H1 (cell line): ENCODE results near the gene TMC6. TPM values are rescaled to one million over a fixed set of nuclear protein-coding genes. Genes with fewer than 3 reads are reported as not detected.

ENCODE experiments used
- CTCF ChIA-PET: fragments of 300-600 bp; sonication (Branson Sonifier 250); formaldehyde crosslinking; loops from one replicate; lab custom pipeline; 2021; ENCODE audit not compliant: partially characterized antibody; lab: Charles Lee
- POLR2A ChIA-PET: fragments of 300-600 bp; sonication (Branson Sonifier 250); formaldehyde crosslinking; loops from one replicate; lab custom pipeline; 2021; ENCODE audit warnings: inconsistent platforms; ENCODE audit not compliant: partially characterized antibody; lab: Charles Lee
- DNase-seq, 2 experiments: peaks; one replicate each; pipeline versions ENCODE4 v3.0.0 to v3.0.0-alpha.2; 2010 to 2022; ENCODE audit warnings: low spot score in 2 of 2, low read depth in 1 of 2, mixed read lengths in 1 of 2
- FAIRE-seq: peaks from 2 replicates; lab custom pipeline; 2011; peaks lifted over from hg19 to GRCh38; lab: Jason Lieb, UNC
- H2AFZ ChIP-seq: 2 replicates; pipeline ENCODE4 v1.8.1; 2012; ENCODE audit warnings: low read length, inconsistent platforms
- H2AK5ac ChIP-seq: 2 replicates; pipeline ENCODE4 v1.6.1; 2013; ENCODE audit warnings: low read depth, low read length
- H2BK120ac ChIP-seq: replicated peaks from 2 replicates; pipeline ENCODE3; 2013; ENCODE audit warnings: low read depth, low read length, inconsistent platforms
- H2BK12ac ChIP-seq: 2 replicates; pipeline ENCODE4 v1.6.1; 2013; ENCODE audit warnings: low read depth, low read length
- H2BK15ac ChIP-seq: 2 replicates; pipeline ENCODE4 v1.6.1; 2013; ENCODE audit warnings: low read length
- H2BK20ac ChIP-seq: 2 replicates; pipeline ENCODE4 v1.6.1; 2013; ENCODE audit warnings: low read length
- H2BK5ac ChIP-seq: 2 replicates; pipeline ENCODE4 v1.6.1; 2013; ENCODE audit warnings: low read depth, low read length
- H3K14ac ChIP-seq: 2 replicates; pipeline ENCODE4 v1.6.1; 2013; ENCODE audit warnings: inconsistent platforms; ENCODE audit not compliant: insufficient read length
- H3K18ac ChIP-seq: 2 replicates; pipeline ENCODE4 v1.6.1; 2013; ENCODE audit warnings: low read length; ENCODE audit errors: extremely low read depth
- H3K23ac ChIP-seq: 2 replicates; pipeline ENCODE4 v1.6.1; 2013; ENCODE audit warnings: inconsistent platforms; ENCODE audit not compliant: insufficient read length
- H3K23me2 ChIP-seq: 2 replicates; pipeline ENCODE4 v1.6.1; 2013; ENCODE audit warnings: low read depth, low read length
- H3K27ac ChIP-seq: 2 replicates; pipeline ENCODE4 v1.6.1; 2011; ENCODE audit warnings: low read depth, low read length, inconsistent platforms
- H3K27me3 ChIP-seq, 4 experiments: replicated peaks in 1 of 4; 1 replicate in 1 of 4; 2 replicates in 3 of 4; pipeline versions ENCODE4 v1.6.1 to v1.8.1; 2011 to 2013; ENCODE audit warnings: low read length in 3 of 4, mild to moderate bottlenecking in 3 of 4, inconsistent platforms in 2 of 4, mixed read lengths in 2 of 4, moderate library complexity in 1 of 4; ENCODE audit not compliant: control insufficient read depth in 3 of 4, insufficient read depth in 3 of 4; ENCODE audit errors: extremely low read depth in 1 of 4
- H3K36me3 ChIP-seq, 4 experiments: 2 replicates each; pipeline versions ENCODE4 v1.6.1 to v1.8.1; 2011 to 2013; ENCODE audit warnings: mild to moderate bottlenecking in 4 of 4, low read length in 3 of 4, moderate library complexity in 2 of 4, control low read depth in 1 of 4, inconsistent platforms in 1 of 4; ENCODE audit not compliant: insufficient read depth in 4 of 4, control insufficient read depth in 2 of 4
- H3K4ac ChIP-seq: replicated peaks from 2 replicates; pipeline ENCODE3; 2013; ENCODE audit warnings: low read length, low read depth, mixed read lengths, inconsistent platforms; ENCODE audit not compliant: insufficient read length
- H3K4me1 ChIP-seq, 4 experiments: replicated peaks in 1 of 4; 1 replicate in 1 of 4; 2 replicates in 3 of 4; pipeline versions ENCODE4 v1.6.1 to v1.8.1; 2011 to 2013; ENCODE audit warnings: low read length in 3 of 4, inconsistent platforms in 2 of 4, mixed read lengths in 1 of 4; ENCODE audit not compliant: insufficient read depth in 4 of 4, control insufficient read depth in 3 of 4
- H3K4me2 ChIP-seq, 2 experiments: 2 replicates each; pipeline versions ENCODE4 v1.6.1 to v1.8.1; 2011 to 2013; ENCODE audit warnings: low read depth in 2 of 2, low read length in 2 of 2, control low read depth in 1 of 2, inconsistent platforms in 1 of 2, mild to moderate bottlenecking in 1 of 2; ENCODE audit not compliant: insufficient read depth in 1 of 2
- H3K4me3 ChIP-seq, 4 experiments: fragments of 200-600, 300-600 bp in 1 of 4; sonication (generic), shearing (Covaris generic), sonication (Bioruptor Twin) in 1 of 4; 2 replicates each; pipeline versions ENCODE4 v1.5.1 to v1.8.1; 2011 to 2016; ENCODE audit warnings: low read length in 4 of 4, low read depth in 3 of 4, control low read depth in 2 of 4, inconsistent platforms in 2 of 4, mild to moderate bottlenecking in 2 of 4, mixed read lengths in 1 of 4, moderate library complexity in 1 of 4; ENCODE audit not compliant: insufficient read depth in 2 of 4; ENCODE audit errors: extremely low read depth in 1 of 4
- H3K56ac ChIP-seq: replicated peaks from 2 replicates; pipeline ENCODE3; 2013; ENCODE audit warnings: low read depth, mild to moderate bottlenecking, mixed read lengths, low read length, inconsistent platforms; ENCODE audit not compliant: insufficient read length
- H3K79me1 ChIP-seq: 2 replicates; pipeline ENCODE4 v1.6.1; 2013; ENCODE audit warnings: low read depth, low read length, control low read depth
- H3K79me2 ChIP-seq, 2 experiments: 2 replicates each; pipeline versions ENCODE4 v1.6.1 to v1.8.1; 2012 to 2013; ENCODE audit warnings: low read length in 2 of 2, mild to moderate bottlenecking in 2 of 2, inconsistent platforms in 1 of 2; ENCODE audit not compliant: insufficient read depth in 2 of 2, control insufficient read depth in 1 of 2
- H3K9ac ChIP-seq, 4 experiments: replicated peaks in 1 of 4; 1 replicate in 1 of 4; 2 replicates in 3 of 4; pipeline versions ENCODE4 v1.6.1 to v1.8.1; 2011 to 2013; ENCODE audit warnings: low read depth in 3 of 4, low read length in 3 of 4, control low read depth in 2 of 4, mild to moderate bottlenecking in 2 of 4, moderate library complexity in 2 of 4, inconsistent platforms in 1 of 4; ENCODE audit errors: extremely low read depth in 1 of 4
- H3K9me3 ChIP-seq, 2 experiments: 2 replicates each; pipeline versions ENCODE4 v1.6.1 to v1.8.1; 2012 to 2013; ENCODE audit warnings: mild to moderate bottlenecking in 2 of 2, moderate library complexity in 2 of 2, control low read depth in 1 of 2, inconsistent platforms in 1 of 2, low read depth in 1 of 2, low read length in 1 of 2, mixed read lengths in 1 of 2; ENCODE audit not compliant: insufficient read depth in 2 of 2
- H4K20me1 ChIP-seq, 2 experiments: replicated peaks in 1 of 2; 2 replicates each; pipeline versions ENCODE3 to v1.8.1; 2011 to 2013; ENCODE audit warnings: inconsistent platforms in 2 of 2, low read length in 2 of 2, mild to moderate bottlenecking in 1 of 2; ENCODE audit not compliant: insufficient read depth in 2 of 2, control insufficient read depth in 1 of 2
- H4K5ac ChIP-seq: 2 replicates; pipeline ENCODE4 v1.6.1; 2013; ENCODE audit warnings: low read length, low read depth, mixed read lengths, inconsistent platforms; ENCODE audit not compliant: insufficient read length
- H4K8ac ChIP-seq: 2 replicates; pipeline ENCODE4 v1.8.0; 2013; ENCODE audit warnings: mild to moderate bottlenecking, moderate library complexity, low read length, inconsistent platforms; ENCODE audit not compliant: insufficient read depth; ENCODE audit errors: extremely low read depth
- H4K91ac ChIP-seq: replicated peaks from 2 replicates; pipeline ENCODE3; 2013; ENCODE audit warnings: low read length, mixed read lengths, inconsistent platforms; ENCODE audit not compliant: insufficient read length
- CTBP2 ChIP-seq: IDR thresholded peaks from 2 replicates; pipeline ENCODE4 v1.7.0; 2011; ENCODE audit warnings: borderline replicate concordance, mild to moderate bottlenecking, moderate library complexity, mixed read lengths, low read length; ENCODE audit not compliant: insufficient read depth, insufficient read length
- EP300 ChIP-seq, 2 experiments: IDR thresholded peaks; 1 replicate in 1 of 2; 2 replicates in 1 of 2; pipeline ENCODE4 v1.6.1; 2011 to 2012; ENCODE audit warnings: low read depth in 2 of 2, low read length in 2 of 2, mild to moderate bottlenecking in 2 of 2, borderline replicate concordance in 1 of 2, inconsistent platforms in 1 of 2, moderate library complexity in 1 of 2
- HDAC6 ChIP-seq: IDR thresholded peaks from one replicate; pipeline ENCODE4 v1.7.1; 2012; ENCODE audit warnings: low read depth, mild to moderate bottlenecking, inconsistent platforms, low read length, moderate library complexity
- NANOG ChIP-seq: IDR thresholded peaks from 2 replicates; pipeline ENCODE4 v1.6.1; 2011; ENCODE audit warnings: low read length, low read depth, mild to moderate bottlenecking, inconsistent platforms; ENCODE audit not compliant: insufficient read depth, poor library complexity, severe bottlenecking
- POLR2AphosphoS5 ChIP-seq: IDR thresholded peaks from 2 replicates; pipeline ENCODE4 v1.6.1; 2011; ENCODE audit warnings: low read depth, low read length
- POU5F1 ChIP-seq: IDR thresholded peaks from 2 replicates; pipeline ENCODE4 v1.6.1; 2011; ENCODE audit warnings: low read depth, mild to moderate bottlenecking, low read length, moderate library complexity
- SAP30 ChIP-seq: fragments of 300-600 bp; sonication (generic); IDR thresholded peaks from 2 replicates; pipeline ENCODE4 v1.7.1; 2012; ENCODE audit warnings: low read length, moderate library complexity, mild to moderate bottlenecking, inconsistent platforms; ENCODE audit not compliant: insufficient read depth, insufficient replicate concordance
- SP1 ChIP-seq: IDR thresholded peaks from 2 replicates; pipeline ENCODE4 v1.6.1; 2011; ENCODE audit warnings: low read depth, low read length
- TBP ChIP-seq: IDR thresholded peaks from 2 replicates; pipeline ENCODE4 v1.6.1; 2011; ENCODE audit warnings: low read depth, low read length, improper control_type of control experiment
- YY1 ChIP-seq: IDR thresholded peaks from 2 replicates; pipeline ENCODE4 v1.6.1; 2011; ENCODE audit warnings: low read depth, mild to moderate bottlenecking, low read length
- ZNF274 ChIP-seq: IDR thresholded peaks from 2 replicates; pipeline ENCODE4 v1.7.0; 2012; ENCODE audit warnings: low read length, borderline replicate concordance; ENCODE audit errors: extremely low read depth
- WGBS, 2 experiments: shearing (Covaris generic) in 1 of 2; methylation state at CpG; one replicate each; pipeline versions ENCODE4 v1.1.6 to v1.1.7; 2013 to 2015; ENCODE audit warnings: low lambda C conversion rate in 2 of 2, mixed read lengths in 2 of 2, inconsistent platforms in 1 of 2, low coverage in 1 of 2, missing lambda C conversion rate in 1 of 2; ENCODE audit not compliant: insufficient replicate concordance in 2 of 2, insufficient coverage in 1 of 2, insufficient read length in 1 of 2; ENCODE audit errors: extremely low coverage in 1 of 2, missing lambda C conversion rate in 1 of 2; 5-methylcytosine and 5-hydroxymethylcytosine counted together
- polyA plus RNA-seq, 7 experiments: library from polyadenylated mRNA; depleted of rRNA in 3 of 7; stranded (reverse) in 5 of 7; unstranded in 2 of 7; fragments of >200 nt in 5 of 7; fragments of 200-250 nt in 2 of 7; gene quantifications; 1 replicate in 5 of 7; 2 replicates in 1 of 7; 4 replicates in 1 of 7; pipeline versions ENCODE4 v1.2.1 to v1.2.3, GENCODE V29; 2011 to 2013; ENCODE audit warnings: missing spikeins in 2 of 7, mixed read lengths in 2 of 7
- total RNA-seq: library from RNA; stranded (reverse); fragmentation: NEBNext Ultra II Directional; extraction: Animal tissue kit (Norgen Biotek cat#: 25700); gene quantifications from 2 replicates; pipeline ENCODE4 v1.2.1, GENCODE V29; 2021
- TF ChIP-seq, protein P1 (sequence below), 3 experiments: IDR thresholded peaks; 1 replicate in 2 of 3; 2 replicates in 1 of 3; pipeline versions ENCODE4 v1.5.1 to v1.6.1; 2011; ENCODE audit warnings: low read length in 3 of 3, mild to moderate bottlenecking in 3 of 3, inconsistent platforms in 2 of 3, low read depth in 1 of 3, moderate library complexity in 1 of 3; ENCODE audit not compliant: insufficient read depth in 1 of 3; ENCODE audit errors: control extremely low read depth in 1 of 3

Gene TMC6
- total and polyA plus RNA-seq, 2 of the 8 experiments (the other 6 are each of a cell fraction or from before 2014, with no cell fraction given): 39.4 to 77.6 TPM

DNA sequence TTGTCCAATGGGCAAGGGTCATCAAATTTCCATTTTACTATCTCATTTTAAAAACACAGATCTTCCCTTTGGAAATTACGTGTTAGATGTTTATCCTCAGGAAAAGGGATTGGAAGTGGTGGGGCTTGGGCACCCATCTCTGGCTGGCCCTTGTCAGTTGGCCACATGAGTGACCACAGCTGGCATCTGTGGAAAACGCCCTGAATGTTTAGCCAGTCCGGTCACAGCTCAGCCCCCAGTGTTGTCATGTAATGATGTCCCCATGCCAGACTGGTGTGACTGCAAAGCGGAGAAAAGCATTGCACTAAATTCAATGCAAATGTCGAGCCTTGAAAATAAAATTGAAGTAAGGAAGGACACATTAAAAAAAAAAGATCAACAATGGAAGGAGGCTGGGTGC is 53.0 kb downstream of the TMC6 start:
- H3K9ac ChIP-seq: no peak overlapping the region
- no peak overlapping the region for H2BK12ac ChIP-seq
- no peak overlapping the region for H2BK15ac ChIP-seq
- no peaks in the 10 kb centered on the region for H3K27me3 ChIP-seq
- H3K36me3 ChIP-seq: peaks cover 22 to 68% (median 54%) of the 10 kb centered on the region in 4 experiments
- FAIRE-seq (no peak), DNase-seq (no peak)
- no peak overlapping the region for H4K8ac ChIP-seq
- peaks cover 1 to 2% of the 10 kb centered on the region in 2 experiments for H4K20me1 ChIP-seq
- 84% methylated on average over 5 of the region's 5 CpGs; no CpG with 5 or more reads in 1 of the 2 experiments for WGBS, 2 experiments
- no peak overlapping the region for H3K4me3 ChIP-seq
- H2BK5ac ChIP-seq: no peak overlapping the region
- no peak overlapping the region for H2AFZ ChIP-seq
- H3K56ac ChIP-seq: no peak overlapping the region
- H3K4me1 ChIP-seq: no peaks in the 10 kb centered on the region
- H2BK120ac ChIP-seq: no peak overlapping the region
- no peaks in the 10 kb centered on the region for H3K79me2 ChIP-seq
- H2BK20ac ChIP-seq: no peak overlapping the region
- no peak overlapping the region for H4K5ac ChIP-seq
- no peak overlapping the region for H3K27ac ChIP-seq
- ChIA-PET POLR2A (no interaction called here), CTCF (interaction anchor here (1.9 kb wide), 1 partner anchor 9 kb away, joined by 6 read pairs; no protein-coding TSS in a partner anchor)
- H3K18ac ChIP-seq: no peak overlapping the region
- no peak overlapping the region for H3K23ac ChIP-seq
- no peak overlapping the region for H3K14ac ChIP-seq
- no peak overlapping the region for H3K4ac ChIP-seq
- H2AK5ac ChIP-seq: no peak overlapping the region
- H3K9me3 ChIP-seq: no peaks in the 10 kb centered on the region
- no peak overlapping the region for H4K91ac ChIP-seq
- no peaks in the 10 kb centered on the region for H3K79me1 ChIP-seq
- no peaks in the 10 kb centered on the region for H3K23me2 ChIP-seq
- H3K4me2 ChIP-seq: no peak overlapping the region
- TF ChIP-seq EP300 (IDR thresholded peaks at IDR 0.05; ENCODE audit: borderline replicate concordance in 1 of 2, low read depth in 2 of 2, low read length in 2 of 2) (no peak), POU5F1 (no peak), HDAC6 (no peak), ZNF274 (no peak), NANOG (no peak), SAP30 (no peak), YY1 (no peak), TBP (no peak), POLR2AphosphoS5 (no peak), CTBP2 (no peak), SP1 (no peak)
- TF ChIP-seq, protein P1, sequence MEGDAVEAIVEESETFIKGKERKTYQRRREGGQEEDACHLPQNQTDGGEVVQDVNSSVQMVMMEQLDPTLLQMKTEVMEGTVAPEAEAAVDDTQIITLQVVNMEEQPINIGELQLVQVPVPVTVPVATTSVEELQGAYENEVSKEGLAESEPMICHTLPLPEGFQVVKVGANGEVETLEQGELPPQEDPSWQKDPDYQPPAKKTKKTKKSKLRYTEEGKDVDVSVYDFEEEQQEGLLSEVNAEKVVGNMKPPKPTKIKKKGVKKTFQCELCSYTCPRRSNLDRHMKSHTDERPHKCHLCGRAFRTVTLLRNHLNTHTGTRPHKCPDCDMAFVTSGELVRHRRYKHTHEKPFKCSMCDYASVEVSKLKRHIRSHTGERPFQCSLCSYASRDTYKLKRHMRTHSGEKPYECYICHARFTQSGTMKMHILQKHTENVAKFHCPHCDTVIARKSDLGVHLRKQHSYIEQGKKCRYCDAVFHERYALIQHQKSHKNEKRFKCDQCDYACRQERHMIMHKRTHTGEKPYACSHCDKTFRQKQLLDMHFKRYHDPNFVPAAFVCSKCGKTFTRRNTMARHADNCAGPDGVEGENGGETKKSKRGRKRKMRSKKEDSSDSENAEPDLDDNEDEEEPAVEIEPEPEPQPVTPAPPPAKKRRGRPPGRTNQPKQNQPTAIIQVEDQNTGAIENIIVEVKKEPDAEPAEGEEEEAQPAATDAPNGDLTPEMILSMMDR (IDR thresholded peaks at IDR 0.05; ENCODE audit: control extremely low read depth in 1 of 3, insufficient read depth in 1 of 3, low read depth in 1 of 3, low read length in 3 of 3): no peak
